Sigmoid colon (tissue), 7 donors: ENCODE measurements around the gene FKBP15. TPM values are rescaled to one million over a fixed set of nuclear protein-coding genes. Genes with fewer than 3 reads are reported as not detected.

Source experiments
- DNase-seq: peaks from one replicate; pipeline ENCODE4 v3.0.0-alpha.2; 2019
- H3K27ac ChIP-seq, 4 donors: fragments of 200-600 bp; sonication (generic); one replicate each; pipeline ENCODE4 v1.5.1; 2016 to 2019; ENCODE audit warnings: mild to moderate bottlenecking in 1 of 4
- H3K27me3 ChIP-seq, 3 donors: fragments of 200-600 bp; sonication (generic); one replicate each; pipeline ENCODE4 v1.5.1; 2019; ENCODE audit warnings: mild to moderate bottlenecking in 1 of 3
- H3K36me3 ChIP-seq, 4 donors: fragments of 200-600 bp; sonication (generic); one replicate each; pipeline ENCODE4 v1.5.1; 2016 to 2019
- H3K4me1 ChIP-seq, 4 donors: fragments of 200-600 bp; sonication (generic); one replicate each; pipeline ENCODE4 v1.5.1; 2017 to 2019
- H3K4me3 ChIP-seq, 4 donors: fragments of 200-600 bp; sonication (generic); one replicate each; pipeline ENCODE4 v1.5.1; 2017 to 2019; ENCODE audit warnings: mild to moderate bottlenecking in 2 of 4, moderate library complexity in 1 of 4
- H3K9me3 ChIP-seq, 4 donors: fragments of 200-600 bp in 3 of 4; sonication (generic) in 3 of 4; one replicate each; pipeline versions ENCODE4 v1.5.1 to v1.6.1; 2013 to 2019
- CTCF ChIP-seq, 4 experiments: fragments of 450-650 bp in 3 of 4; fragments of 200-600 bp in 1 of 4; IDR thresholded peaks; one replicate each; pipeline ENCODE4 v1.5.1; 2016 to 2019; ENCODE audit warnings: antibody characterized with exemption in 4 of 4, mild to moderate bottlenecking in 3 of 4, moderate library complexity in 2 of 4
- EP300 ChIP-seq, 4 donors: sonication (generic); formaldehyde crosslinking; IDR thresholded peaks; one replicate each; pipeline ENCODE4 v1.6.1; 2017; ENCODE audit warnings: antibody characterized with exemption in 4 of 4
- POLR2A ChIP-seq, 2 donors: fragments of 450-650 bp; IDR thresholded peaks; one replicate each; pipeline ENCODE4 v1.6.1; 2016; ENCODE audit warnings: antibody characterized with exemption in 2 of 2, mild to moderate bottlenecking in 2 of 2, moderate library complexity in 2 of 2
- POLR2AphosphoS5 ChIP-seq, 4 donors: sonication (generic); formaldehyde crosslinking; IDR thresholded peaks; one replicate each; pipeline ENCODE4 v1.6.1; 2017; ENCODE audit warnings: antibody characterized with exemption in 4 of 4
- WGBS, 2 donors: extraction: QIAGEN DNeasy Blood & Tissue Kit; methylation state at CpG; one replicate each; pipeline ENCODE4 v1.1.7; 2013; 5-methylcytosine and 5-hydroxymethylcytosine counted together
- intact Hi-C: fragments of 100-400 bp; cut with DNase I; formaldehyde crosslinking; loops from one replicate; pipeline ENCODE4 v1.15.1; 2023
- polyA plus RNA-seq, 3 donors: library from polyadenylated mRNA; stranded (reverse); fragments of 200-250 nt; gene quantifications; one replicate each; pipeline ENCODE4 v1.2.3, GENCODE V29; 2013
- total RNA-seq, 4 donors: library from RNA; depleted of rRNA; stranded (reverse); fragments of >200 nt; gene quantifications; one replicate each; pipeline ENCODE4 v1.1.0, GENCODE V29; 2016
- donor health status: healthy with polysubstance abuse.
- donor health status: Bipolar disorder and iron deficiency.
- donor health status: healthy.

FKBP15 gene
- total and polyA plus RNA-seq, 7 donors = 7.2 to 22.5 (median 18.8) TPM

- TF ChIP-seq POLR2A (IDR thresholded peaks at IDR 0.05) (no peak), POLR2AphosphoS5 (IDR thresholded peaks at IDR 0.05) (no peak), EP300 (IDR thresholded peaks at IDR 0.05) (no peak), CTCF (IDR thresholded peaks at IDR 0.05) (no peak)
- intact Hi-C loops = no loop called here
- Histone ChIP-seq H3K27ac (no peak overlapping the region), H3K4me1 (no peaks in the 10 kb centered on the region), H3K4me3 (no peak overlapping the region), H3K9me3 (no peaks in the 10 kb centered on the region), H3K36me3 (peaks cover 0 to 57% (median 24%) of the 10 kb centered on the region in 4 donors), H3K27me3 (no peaks in the 10 kb centered on the region)
- DNase-seq = no peak
- 92 to 94% methylated on average over 5 of the region's 5 CpGs for WGBS, 2 donors
These were observed 62.6 kb downstream of the FKBP15 start for GRCh38 chr9:113158446-113158845.

GRCh38 chr9:113156880-113157279, 64.2 kb downstream of the FKBP15 start:
- Histone ChIP-seq H3K4me1 (peaks cover 0 to 10% (median 5%) of the 10 kb centered on the region in 4 donors), H3K27me3 (no peaks in the 10 kb centered on the region), H3K4me3 (no peak overlapping the region), H3K9me3 (no peaks in the 10 kb centered on the region), H3K36me3 (peaks cover 0 to 42% (median 11%) of the 10 kb centered on the region in 4 donors), H3K27ac (no peak overlapping the region)
- no peak for TF ChIP-seq CTCF (IDR thresholded peaks at IDR 0.05)
- TF ChIP-seq POLR2AphosphoS5 (IDR thresholded peaks at IDR 0.05) = no peak
- TF ChIP-seq EP300 (IDR thresholded peaks at IDR 0.05) = no peak
- TF ChIP-seq POLR2A (IDR thresholded peaks at IDR 0.05) = no peak
- 72 to 77% methylated on average over 1 of the region's 1 CpG for WGBS, 2 donors
- intact Hi-C loops = no loop called here
- no peak for DNase-seq

DNA sequence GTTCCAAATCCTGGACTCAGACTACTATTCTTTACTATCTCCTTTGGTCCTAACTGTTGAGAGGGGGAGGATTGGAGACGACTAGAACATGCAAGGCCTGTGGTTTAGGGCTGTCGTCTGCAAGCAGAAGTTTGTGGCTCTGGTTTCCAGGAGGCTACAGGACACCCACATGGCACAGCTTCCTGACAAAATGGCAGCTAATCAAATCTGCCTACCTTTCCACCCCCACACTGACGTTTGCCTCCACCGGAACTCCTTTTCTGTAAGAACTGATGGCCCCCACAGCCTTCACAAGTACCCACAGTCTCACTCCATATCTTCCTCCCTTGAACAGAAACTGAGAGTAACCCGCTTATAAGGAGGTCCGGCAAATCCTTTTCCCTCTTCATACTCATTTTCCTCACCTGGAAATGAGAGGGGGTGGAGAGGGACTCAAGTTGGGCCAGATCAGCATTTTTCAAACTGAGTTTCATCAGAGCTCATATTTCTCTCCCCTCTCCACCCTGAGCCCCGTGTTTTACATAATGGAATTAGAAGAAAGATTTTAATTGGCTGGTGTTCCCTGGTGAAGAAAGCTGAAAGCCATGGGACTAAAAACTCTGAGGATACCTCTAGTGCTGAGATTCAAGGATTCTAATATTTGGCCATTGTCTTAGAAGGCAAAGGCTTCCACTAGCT, 65.0 kb downstream of the FKBP15 start:
- intact Hi-C loops = no loop called here
- no peak for DNase-seq
- H3K27me3 ChIP-seq = no peaks in the 10 kb centered on the region
- H3K4me1 ChIP-seq = peaks cover 0 to 17% (median 11%) of the 10 kb centered on the region in 4 donors
- H3K4me3 ChIP-seq = no peak overlapping the region
- no peaks in the 10 kb centered on the region for H3K9me3 ChIP-seq
- peaks cover 0 to 33% (median 3%) of the 10 kb centered on the region in 4 donors for H3K36me3 ChIP-seq
- H3K27ac ChIP-seq = peak overlapping the region in 1 of 4 donors; percentile 45
- 36 to 60% methylated on average over 7 of the region's 7 CpGs for WGBS, 2 donors
- no peak for TF ChIP-seq CTCF (IDR thresholded peaks at IDR 0.05)
- TF ChIP-seq EP300 (IDR thresholded peaks at IDR 0.05) = no peak
- TF ChIP-seq POLR2AphosphoS5 (IDR thresholded peaks at IDR 0.05) = no peak
- TF ChIP-seq POLR2A (IDR thresholded peaks at IDR 0.05) = no peak

DNA sequence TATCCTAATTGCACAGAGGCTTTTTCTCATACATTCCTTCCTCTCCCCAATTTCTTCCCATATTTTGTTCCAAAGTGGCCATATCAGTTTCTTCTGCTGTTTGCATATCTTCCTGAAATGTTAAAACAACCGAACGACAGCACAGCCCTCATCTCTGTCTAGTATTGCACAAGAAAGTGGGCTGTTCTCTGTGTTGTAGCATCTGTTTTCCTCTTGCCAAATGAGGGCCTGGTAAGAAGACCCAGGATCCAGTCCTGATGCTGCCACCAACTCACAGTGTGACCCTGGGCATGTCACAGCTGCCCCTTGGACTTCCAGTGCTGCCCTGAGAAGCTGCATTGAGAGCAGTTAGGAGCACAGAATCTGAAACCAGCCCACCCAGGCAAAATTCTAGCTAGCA, 66.1 kb downstream of the FKBP15 start:
- TF ChIP-seq EP300 (IDR thresholded peaks at IDR 0.05) (no peak), POLR2AphosphoS5 (IDR thresholded peaks at IDR 0.05) (no peak)
- no peaks in the 10 kb centered on the region for H3K9me3 ChIP-seq
- DNase-seq = no peak
- intact Hi-C loops = loop anchor here (5.0 kb wide), 1 partner anchor 67 kb away; the partner anchor contains the start of genes FKBP15 and SLC31A1
- H3K27me3 ChIP-seq = no peaks in the 10 kb centered on the region
- WGBS, 2 donors = 73 to 77% methylated on average over 2 of the region's 2 CpGs
- H3K4me3 ChIP-seq = no peak overlapping the region
- peak overlapping the region in 2 of 4 donors; percentile 3 to 45 for H3K27ac ChIP-seq
- H3K36me3 ChIP-seq = peaks cover 0 to 23% (median 3%) of the 10 kb centered on the region in 4 donors
- peaks cover 0 to 23% (median 14%) of the 10 kb centered on the region in 4 donors for H3K4me1 ChIP-seq

- intact Hi-C loops = loop anchor here (5.0 kb wide), 1 partner anchor 68 kb away; the partner anchor contains the start of genes FKBP15 and SLC31A1
- H3K9me3 ChIP-seq = no peaks in the 10 kb centered on the region
- peaks cover 0 to 19% (median 3%) of the 10 kb centered on the region in 4 donors for H3K36me3 ChIP-seq
- 80 to 81% methylated on average over 6 of the region's 6 CpGs for WGBS, 2 donors
- no peak for TF ChIP-seq POLR2AphosphoS5 (IDR thresholded peaks at IDR 0.05)
- TF ChIP-seq EP300 (IDR thresholded peaks at IDR 0.05) = no peak
- no peak for TF ChIP-seq POLR2A (IDR thresholded peaks at IDR 0.05)
- TF ChIP-seq CTCF (IDR thresholded peaks at IDR 0.05) = no peak
- peak; percentile 72 for DNase-seq
- peaks cover 0 to 23% (median 14%) of the 10 kb centered on the region in 4 donors for H3K4me1 ChIP-seq
- peak overlapping the region in 2 of 4 donors; percentile 9 to 45 for H3K27ac ChIP-seq
- no peak overlapping the region for H3K4me3 ChIP-seq
- no peaks in the 10 kb centered on the region for H3K27me3 ChIP-seq
These were observed 66.6 kb downstream of the FKBP15 start for GRCh38 chr9:113154471-113154870.
